ENCODE measurements around the gene HEXIM2. TPM values are rescaled to one million over a fixed set of nuclear protein-coding genes. Genes with fewer than 3 reads are reported as not detected.

HEXIM2 gene
- total RNA-seq, 1 experiment from 2014 or later = 12.5 TPM

DNA sequence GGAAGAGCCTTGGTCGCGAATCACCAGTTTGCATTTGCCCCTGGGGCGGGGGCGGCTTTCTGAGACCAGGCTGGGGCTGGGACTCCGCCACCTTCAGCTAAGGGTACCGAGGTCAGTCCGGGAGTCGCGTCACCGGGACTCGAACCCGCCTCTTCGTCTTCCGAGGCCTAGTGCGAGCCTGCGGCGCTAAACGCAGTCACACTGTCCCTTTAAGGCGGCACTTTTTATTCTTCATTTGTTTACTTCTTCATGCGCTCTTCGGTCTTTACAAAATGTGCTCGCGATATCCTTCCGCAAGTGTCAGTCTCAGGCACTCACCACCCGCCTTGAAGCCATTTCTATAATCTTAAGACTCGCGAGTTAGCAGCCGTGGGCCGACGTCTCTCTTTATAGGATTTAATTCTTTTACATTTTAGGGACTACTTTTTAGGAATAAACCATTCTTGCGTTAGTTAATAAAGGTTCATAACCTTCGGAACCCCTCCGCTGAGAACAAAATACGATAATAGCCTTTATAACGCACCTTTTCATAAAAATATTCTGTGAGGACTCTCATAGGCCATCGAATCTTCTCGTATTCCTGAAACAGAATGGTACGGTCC, 14.0 kb upstream of the HEXIM2 start:
- H2AFZ ChIP-seq (ENCODE audit: low read length) = no peak overlapping the region
- peaks cover 40 to 48% of the 10 kb centered on the region in 2 experiments for H3K4me1 Mint-ChIP-seq

More for the DNA sequence above, 14.0 kb upstream of the HEXIM2 start:
- Histone ChIP-seq H4K8ac (replicated peaks; ENCODE audit: insufficient read length, low read depth, low read length) (no peak overlapping the region), H2BK120ac (ENCODE audit: low read depth, low read length, poor library complexity, severe bottlenecking) (peak overlapping the region; percentile 74), H4K91ac (ENCODE audit: insufficient read length, low read depth, low read length) (no peak overlapping the region), H2AK5ac (ENCODE audit: insufficient read length, low read length) (no peak overlapping the region), H3K23ac (ENCODE audit: insufficient read length, low read depth, low read length) (no peak overlapping the region), H4K20me1 (ENCODE audit: control insufficient read depth, insufficient read depth, insufficient read length) (no peaks in the 10 kb centered on the region), H3K56ac (ENCODE audit: insufficient read length, low read depth, low read length) (peak overlapping the region; percentile 5), H3K79me2 (ENCODE audit: insufficient read depth, low read length) (no peaks in the 10 kb centered on the region; the same call in 1 of the 2 replicates), H3K23me2 (ENCODE audit: insufficient read length, low read depth, low read length, poor library complexity, severe bottlenecking) (peaks cover 22% of the 10 kb centered on the region), H2BK5ac (ENCODE audit: insufficient read length, low read length) (peak overlapping the region; percentile 91), H3K18ac (ENCODE audit: insufficient read length, low read depth, low read length) (peak overlapping the region; percentile 98), H3K4me2 (ENCODE audit: insufficient read depth, insufficient read length, low read length) (peak overlapping the region; percentile 46), H2BK12ac (ENCODE audit: insufficient read length, low read depth, low read length) (no peak overlapping the region), H3K79me1 (ENCODE audit: insufficient read depth, low read depth, low read length, poor library complexity, severe bottlenecking) (peaks cover 4% of the 10 kb centered on the region), H3T11ph (ENCODE audit: low read length) (no peak overlapping the region), H2BK20ac (ENCODE audit: low read depth, low read length, poor library complexity, severe bottlenecking) (no peak overlapping the region), H3K4ac (ENCODE audit: low read depth, low read length) (no peak overlapping the region), H3K14ac (ENCODE audit: insufficient read depth, low read length) (peak overlapping the region; percentile 90), H3K9me3 (ENCODE audit: control insufficient read depth, low read depth, low read length) (no peaks in the 10 kb centered on the region), H3K27ac (ENCODE audit: insufficient read length, low read depth, low read length) (peak overlapping the region; percentile 92), H3K27me3 (ENCODE audit: insufficient read depth, low read length) (no peaks in the 10 kb centered on the region), H2BK15ac (ENCODE audit: low read depth, low read length) (no peak overlapping the region), H3K9ac (ENCODE audit: extremely low read depth, insufficient read length, low read length) (peak overlapping the region; percentile 93), H3K4me1 (ENCODE audit: insufficient read depth, low read length) (peaks cover 2% of the 10 kb centered on the region; the same call in 1 of the 2 replicates), H4K5ac (ENCODE audit: insufficient read length, low read depth, low read length) (peak overlapping the region; percentile 58)
- Mint-ChIP-seq H3K36me3 (ENCODE audit: insufficient read depth in 1 of 3, low read depth in 3 of 3) (peaks cover 0 to 5% (median 3%) of the 10 kb centered on the region in 3 experiments; a peak in 2 of 7 replicates), H3K9me3 (no peaks in the 10 kb centered on the region; a peak in 1 of 5 replicates), H3K4me3 (peak overlapping the region; percentile 98 to 99), H3K27ac (peak overlapping the region; percentile 99 to 100 (median 100)), H3K27me3 (ENCODE audit: low read depth) (peaks cover 2% of the 10 kb centered on the region)
- no CpG with 5 or more reads among the region's 38 CpGs for WGBS (ENCODE audit: extremely low coverage, insufficient read length, low lambda C conversion rate)
- peak; percentile 92 for DNase-seq
- TF ChIP-seq, protein P1, sequence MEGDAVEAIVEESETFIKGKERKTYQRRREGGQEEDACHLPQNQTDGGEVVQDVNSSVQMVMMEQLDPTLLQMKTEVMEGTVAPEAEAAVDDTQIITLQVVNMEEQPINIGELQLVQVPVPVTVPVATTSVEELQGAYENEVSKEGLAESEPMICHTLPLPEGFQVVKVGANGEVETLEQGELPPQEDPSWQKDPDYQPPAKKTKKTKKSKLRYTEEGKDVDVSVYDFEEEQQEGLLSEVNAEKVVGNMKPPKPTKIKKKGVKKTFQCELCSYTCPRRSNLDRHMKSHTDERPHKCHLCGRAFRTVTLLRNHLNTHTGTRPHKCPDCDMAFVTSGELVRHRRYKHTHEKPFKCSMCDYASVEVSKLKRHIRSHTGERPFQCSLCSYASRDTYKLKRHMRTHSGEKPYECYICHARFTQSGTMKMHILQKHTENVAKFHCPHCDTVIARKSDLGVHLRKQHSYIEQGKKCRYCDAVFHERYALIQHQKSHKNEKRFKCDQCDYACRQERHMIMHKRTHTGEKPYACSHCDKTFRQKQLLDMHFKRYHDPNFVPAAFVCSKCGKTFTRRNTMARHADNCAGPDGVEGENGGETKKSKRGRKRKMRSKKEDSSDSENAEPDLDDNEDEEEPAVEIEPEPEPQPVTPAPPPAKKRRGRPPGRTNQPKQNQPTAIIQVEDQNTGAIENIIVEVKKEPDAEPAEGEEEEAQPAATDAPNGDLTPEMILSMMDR (conservative IDR thresholded peaks at IDR 0.05) = no peak
